ENCODE measurements around the gene VSIR. TPM values are rescaled to one million over a fixed set of nuclear protein-coding genes. Genes with fewer than 3 reads are reported as not detected.

The VSIR gene
- total and polyA plus RNA-seq, 9 of the 15 experiments (the other 6 are each of a cell fraction or from before 2014, with no cell fraction given) = 0.14 to 20.5 (median 9.3) TPM

GRCh38 chr10:71802715-71803488 is 29.6 kb upstream of the VSIR start:
- Histone ChIP-seq H3K27me3 (ENCODE audit: control insufficient read depth in 2 of 2, insufficient read depth in 2 of 2, low read length in 2 of 2) (no peaks in the 10 kb centered on the region), H3K4me3 (no peak overlapping the region), H3K36me3 (ENCODE audit: control insufficient read depth, insufficient read depth, low read length) (no peaks in the 10 kb centered on the region), H3K9ac (ENCODE audit: insufficient read depth in 1 of 2, low read depth in 2 of 2, low read length in 2 of 2) (0 out of 4 replicates have a peak overlapping the region, but pooled peaks of 1 of the 2 experiments have one; percentile 15), H4K20me1 (replicated peaks; ENCODE audit: control insufficient read depth, insufficient read depth, low read length) (no peaks in the 10 kb centered on the region), H2AFZ (ENCODE audit: low read depth, low read length) (no peak overlapping the region), H3K9me1 (ENCODE audit: control insufficient read depth, insufficient read depth, low read length) (peaks cover 3% of the 10 kb centered on the region), H3K79me2 (ENCODE audit: control insufficient read depth, insufficient read depth, low read length) (no peaks in the 10 kb centered on the region), H3K9me3 (replicated peaks; ENCODE audit: control insufficient read depth, insufficient read depth, low read depth, low read length) (no peaks in the 10 kb centered on the region; the same call in 1 of the 2 replicates), H3K4me1 (replicated peaks in 1 of 2; ENCODE audit: control insufficient read depth in 2 of 2, insufficient read depth in 2 of 2, low read length in 2 of 2) (peaks cover 25 to 41% of the 10 kb centered on the region in 2 experiments), H3K4me2 (ENCODE audit: insufficient read depth, low read length) (no peak overlapping the region), H3K27ac (ENCODE audit: extremely low read depth, low read depth, low read length) (no peak overlapping the region)
- CTCF ChIA-PET (ENCODE audit: low intra/inter-chr PET ratio) = no interaction called here
- FAIRE-seq (no peak), DNase-seq (ENCODE audit: extremely low read depth in 1 of 4, low spot score in 3 of 4) (no peak), ATAC-seq (no peak)
- WGBS (ENCODE audit: insufficient coverage, low coverage, missing lambda C conversion rate) = 60% methylated on average over 17 of the region's 18 CpGs
- TF ChIP-seq ZBTB11 (CRISPR knock-in tag; IDR thresholded peaks at IDR 0.05) (0 out of 6 replicates have a peak, but pooled peaks of 1 of the 3 experiments have one; percentile 13), HINFP (tag; conservative IDR thresholded peaks at IDR 0.05; ENCODE audit: low read depth) (no peak), ZNF57 (CRISPR knock-in tag; IDR thresholded peaks at IDR 0.05) (no peak)
- in situ Hi-C loops (cut with MboI) (no loop called here), intact Hi-C loops (cut with micrococcal nuclease) (no loop called here)
- POLR2A ChIA-PET = no interaction called here
- no TSS peak for BruUV-seq (replicated peaks)
